ENCODE data around the gene CADPS2.

Gene CADPS2

DNA sequence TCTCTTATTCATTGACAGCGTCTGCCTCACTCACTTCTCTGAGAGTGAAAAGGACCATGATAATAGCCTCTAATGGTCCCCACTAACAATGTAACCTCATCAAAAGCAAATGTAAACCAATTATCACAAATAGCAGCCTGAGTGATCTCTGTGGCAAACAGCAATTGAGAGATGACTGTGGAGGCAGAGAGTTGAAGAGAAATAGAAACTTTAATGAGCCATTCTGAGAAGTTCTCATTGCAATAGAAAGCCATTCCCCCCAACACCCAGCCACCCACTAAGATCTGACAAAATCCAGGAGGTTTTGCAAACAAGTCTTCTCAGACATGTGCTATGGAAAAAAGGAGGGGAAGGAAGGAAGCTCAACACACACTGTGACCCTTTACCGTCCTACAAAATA is 139.3 kb downstream of the CADPS2 start:
- TF ChIP-seq, protein P1, sequence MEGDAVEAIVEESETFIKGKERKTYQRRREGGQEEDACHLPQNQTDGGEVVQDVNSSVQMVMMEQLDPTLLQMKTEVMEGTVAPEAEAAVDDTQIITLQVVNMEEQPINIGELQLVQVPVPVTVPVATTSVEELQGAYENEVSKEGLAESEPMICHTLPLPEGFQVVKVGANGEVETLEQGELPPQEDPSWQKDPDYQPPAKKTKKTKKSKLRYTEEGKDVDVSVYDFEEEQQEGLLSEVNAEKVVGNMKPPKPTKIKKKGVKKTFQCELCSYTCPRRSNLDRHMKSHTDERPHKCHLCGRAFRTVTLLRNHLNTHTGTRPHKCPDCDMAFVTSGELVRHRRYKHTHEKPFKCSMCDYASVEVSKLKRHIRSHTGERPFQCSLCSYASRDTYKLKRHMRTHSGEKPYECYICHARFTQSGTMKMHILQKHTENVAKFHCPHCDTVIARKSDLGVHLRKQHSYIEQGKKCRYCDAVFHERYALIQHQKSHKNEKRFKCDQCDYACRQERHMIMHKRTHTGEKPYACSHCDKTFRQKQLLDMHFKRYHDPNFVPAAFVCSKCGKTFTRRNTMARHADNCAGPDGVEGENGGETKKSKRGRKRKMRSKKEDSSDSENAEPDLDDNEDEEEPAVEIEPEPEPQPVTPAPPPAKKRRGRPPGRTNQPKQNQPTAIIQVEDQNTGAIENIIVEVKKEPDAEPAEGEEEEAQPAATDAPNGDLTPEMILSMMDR (IDR thresholded peaks at IDR 0.05; ENCODE audit: borderline replicate concordance, control extremely low read depth, extremely low read depth, insufficient read depth, missing control alignments), result no peak
- no peak for DNase-seq (ENCODE audit: low spot score)
- in situ Hi-C loops (cut with MboI; ENCODE audit: low sequenced_read_pairs, unreplicated experiment), result no loop called here

- TF ChIP-seq, protein P1 (IDR thresholded peaks at IDR 0.05; ENCODE audit: borderline replicate concordance, control extremely low read depth, extremely low read depth, insufficient read depth, missing control alignments), result no peak
- DNase-seq (ENCODE audit: low spot score), result no peak
- in situ Hi-C loops (cut with MboI; ENCODE audit: low sequenced_read_pairs, unreplicated experiment), result no loop called here
These were observed 143.0 kb downstream of the CADPS2 start for GRCh38 chr7:122743211-122743610.

- TF ChIP-seq, protein P1 (IDR thresholded peaks at IDR 0.05; ENCODE audit: borderline replicate concordance, control extremely low read depth, extremely low read depth, insufficient read depth, missing control alignments), result no peak
- in situ Hi-C loops (cut with MboI; ENCODE audit: low sequenced_read_pairs, unreplicated experiment), result no loop called here
- no peak for DNase-seq (ENCODE audit: low spot score)
These were observed 147.3 kb downstream of the CADPS2 start for GRCh38 chr7:122738947-122739346.

GRCh38 chr7:122736183-122736582 is 150.1 kb downstream of the CADPS2 start:
- TF ChIP-seq, protein P1 (IDR thresholded peaks at IDR 0.05; ENCODE audit: borderline replicate concordance, control extremely low read depth, extremely low read depth, insufficient read depth, missing control alignments), result no peak
- no peak for DNase-seq (ENCODE audit: low spot score)
- in situ Hi-C loops (cut with MboI; ENCODE audit: low sequenced_read_pairs, unreplicated experiment), result no loop called here

- TF ChIP-seq, protein P1 (IDR thresholded peaks at IDR 0.05; ENCODE audit: borderline replicate concordance, control extremely low read depth, extremely low read depth, insufficient read depth, missing control alignments), result no peak
- no peak for DNase-seq (ENCODE audit: low spot score)
- in situ Hi-C loops (cut with MboI; ENCODE audit: low sequenced_read_pairs, unreplicated experiment), result no loop called here
These were observed 158.5 kb downstream of the CADPS2 start for GRCh38 chr7:122727759-122728158.

DNA sequence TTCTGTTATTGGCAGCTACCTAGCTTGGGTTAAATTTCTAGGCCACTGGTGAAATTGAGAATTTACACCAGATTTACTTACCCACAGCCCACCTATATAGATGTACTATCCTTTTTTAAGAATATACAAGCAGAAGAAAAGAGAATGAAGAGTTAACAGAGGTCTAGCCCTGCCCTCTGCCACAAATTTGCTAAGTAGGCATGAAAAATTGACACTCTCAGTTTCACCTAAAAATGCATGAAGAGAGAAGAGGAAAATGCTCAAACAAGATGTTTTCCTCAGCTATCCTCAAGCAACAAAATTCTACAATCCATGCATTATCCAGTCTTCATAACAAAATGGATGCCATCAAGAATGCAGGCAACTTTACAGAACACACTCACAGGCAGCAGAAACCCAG is 158.9 kb downstream of the CADPS2 start:
- in situ Hi-C loops (cut with MboI; ENCODE audit: low sequenced_read_pairs, unreplicated experiment), result no loop called here
- DNase-seq (ENCODE audit: low spot score), result no peak
- TF ChIP-seq, protein P1 (IDR thresholded peaks at IDR 0.05; ENCODE audit: borderline replicate concordance, control extremely low read depth, extremely low read depth, insufficient read depth, missing control alignments), result no peak

- DNase-seq (ENCODE audit: low spot score), result no peak
- TF ChIP-seq, protein P1 (IDR thresholded peaks at IDR 0.05; ENCODE audit: borderline replicate concordance, control extremely low read depth, extremely low read depth, insufficient read depth, missing control alignments), result no peak
- in situ Hi-C loops (cut with MboI; ENCODE audit: low sequenced_read_pairs, unreplicated experiment), result no loop called here
These were observed 159.4 kb downstream of the CADPS2 start for GRCh38 chr7:122726881-122727280.
